Ovary (tissue), 3 donors: ENCODE data around the gene MYBL2.

Source experiments
- CTCF ChIP-seq, 3 donors: fragments of 450-650 bp in 2 of 3; fragments of 200-600 bp in 1 of 3; IDR thresholded peaks; one replicate each; pipeline versions ENCODE4 v1.5.1 to v1.8.0; 2016 to 2022; ENCODE audit warnings: antibody characterized with exemption in 3 of 3, mild to moderate bottlenecking in 1 of 3
- EP300 ChIP-seq: sonication (generic); formaldehyde crosslinking; IDR thresholded peaks from one replicate; pipeline ENCODE4 v1.6.1; 2017; ENCODE audit warnings: antibody characterized with exemption
- POLR2A ChIP-seq: fragments of 450-650 bp; IDR thresholded peaks from one replicate; pipeline ENCODE4 v1.6.1; 2017; ENCODE audit warnings: antibody characterized with exemption, mild to moderate bottlenecking, moderate library complexity
- donor health status: DM: no; HTN: no; CAD: no.

- TF ChIP-seq EP300 (no peak), CTCF (IDR thresholded peaks at IDR 0.05) (no peak), POLR2A (no peak)
Observed at GRCh38 chr20:43650997-43651525, 15.9 kb upstream of the MYBL2 start.
